Esophagus muscularis mucosa (tissue), 4 donors: Measurements from ENCODE around the gene BNC2. TPM values are rescaled to one million over a fixed set of nuclear protein-coding genes. Genes with fewer than 3 reads are reported as not detected.

Experiments used
- DNase-seq: peaks from one replicate; pipeline ENCODE4 v3.0.0-alpha.2; 2017; ENCODE audit errors: extremely low spot score
- H3K27ac ChIP-seq, 4 donors: fragments of 200-600 bp; sonication (generic); replicated peaks in 1 of 4; 1 replicate in 3 of 4; 2 replicates in 1 of 4; pipeline ENCODE4 v1.5.1; 2016 to 2019; ENCODE audit warnings: mild to moderate bottlenecking in 1 of 4
- H3K27me3 ChIP-seq, 4 donors: fragments of 200-600 bp; sonication (generic); one replicate each; pipeline versions ENCODE4 v1.5.1 to v1.6.0; 2016 to 2019
- H3K36me3 ChIP-seq, 4 donors: fragments of 200-600 bp; sonication (generic); one replicate each; pipeline ENCODE4 v1.5.1; 2016 to 2019
- H3K4me1 ChIP-seq, 4 donors: fragments of 200-600 bp; sonication (generic); one replicate each; pipeline ENCODE4 v1.5.1; 2016 to 2019
- H3K4me3 ChIP-seq, 4 donors: fragments of 200-600 bp; sonication (generic); 1 replicate in 2 of 4; 2 replicates in 2 of 4; pipeline ENCODE4 v1.5.1; 2016 to 2019; ENCODE audit warnings: mild to moderate bottlenecking in 4 of 4, moderate library complexity in 1 of 4
- H3K9me3 ChIP-seq, 4 donors: fragments of 200-600 bp; sonication (generic); 1 replicate in 3 of 4; 2 replicates in 1 of 4; pipeline ENCODE4 v1.5.1; 2016 to 2019
- CTCF ChIP-seq, 3 experiments: fragments of 200-600 bp in 2 of 3; fragments of 450-650 bp in 1 of 3; sonication (generic) in 2 of 3; IDR thresholded peaks; one replicate each; pipeline ENCODE4 v1.5.1; 2017 to 2019; ENCODE audit warnings: antibody characterized with exemption in 3 of 3, mild to moderate bottlenecking in 2 of 3, moderate library complexity in 1 of 3
- EP300 ChIP-seq: sonication (generic); formaldehyde crosslinking; IDR thresholded peaks from one replicate; pipeline ENCODE4 v1.6.1; 2017; ENCODE audit warnings: antibody characterized with exemption
- POLR2A ChIP-seq: fragments of 450-650 bp; IDR thresholded peaks from one replicate; pipeline ENCODE4 v1.6.1; 2017; ENCODE audit warnings: antibody characterized with exemption, moderate library complexity, mild to moderate bottlenecking, low read depth
- POLR2AphosphoS5 ChIP-seq, 2 donors: sonication (generic); formaldehyde crosslinking; IDR thresholded peaks; one replicate each; pipeline ENCODE4 v1.6.1; 2017; ENCODE audit warnings: antibody characterized with exemption in 2 of 2
- WGBS: methylation state at CpG from one replicate; pipeline ENCODE4 v1.1.5; 2018; 5-methylcytosine and 5-hydroxymethylcytosine counted together
- intact Hi-C: fragments of 100-400 bp; cut with DNase I; formaldehyde crosslinking; loops from one replicate; pipeline ENCODE4 v1.15.1; 2023
- total RNA-seq, 4 donors: library from RNA; depleted of rRNA; stranded (reverse); fragments of >200 nt; gene quantifications; one replicate each; pipeline versions ENCODE4 v1.1.0 to v1.2.1, GENCODE V29; 2016

BNC2 gene
- total RNA-seq, 4 donors from 2014 or later, result 95.3 to 138 (median 123) TPM

GRCh38 chr9:16433494-16433893 lies 437.0 kb downstream of the BNC2 start:
- 90% methylated on average over 3 of the region's 3 CpGs for WGBS
- intact Hi-C loops, result no loop called here
- H3K4me1 ChIP-seq, result no peaks in the 10 kb centered on the region
- H3K9me3 ChIP-seq, result no peaks in the 10 kb centered on the region
- H3K27ac ChIP-seq, result no peak overlapping the region
- H3K27me3 ChIP-seq, result no peaks in the 10 kb centered on the region
- no peak for DNase-seq
- H3K36me3 ChIP-seq, result peaks cover 0 to 21% (median 10%) of the 10 kb centered on the region in 4 donors
- no peak for TF ChIP-seq CTCF (IDR thresholded peaks at IDR 0.05)
- TF ChIP-seq POLR2A, result no peak
- TF ChIP-seq POLR2AphosphoS5 (IDR thresholded peaks at IDR 0.05), result no peak
- no peak for TF ChIP-seq EP300
- no peak overlapping the region for H3K4me3 ChIP-seq

- no peaks in the 10 kb centered on the region for H3K4me1 ChIP-seq
- 100% methylated on average over 3 of the region's 3 CpGs for WGBS
These were observed 438.6 kb downstream of the BNC2 start for GRCh38 chr9:16431666-16432392.

DNA sequence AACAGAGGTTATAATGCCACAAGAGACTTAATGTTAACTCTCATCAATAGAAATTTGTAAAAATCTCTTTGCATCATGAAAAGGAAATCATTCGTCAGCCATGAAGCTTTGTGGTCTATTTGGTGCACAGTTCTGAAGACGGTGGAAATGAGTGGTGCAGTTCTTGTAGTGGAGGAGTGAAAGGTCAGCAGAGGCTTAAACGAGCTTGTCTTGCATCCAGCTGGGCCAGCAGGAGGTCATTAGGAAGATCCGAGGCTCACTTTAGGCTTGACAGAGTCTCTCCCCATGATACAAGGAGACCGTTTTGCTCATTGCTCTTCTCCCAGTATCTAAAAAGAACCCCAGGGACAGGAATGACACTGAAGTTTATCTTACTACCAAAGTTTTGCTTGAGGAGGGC lies 440.8 kb downstream of the BNC2 start:
- intact Hi-C loops, result no loop called here
- no peak for DNase-seq
- H3K9me3 ChIP-seq, result no peaks in the 10 kb centered on the region
- H3K27ac ChIP-seq, result no peak overlapping the region
- H3K4me1 ChIP-seq, result no peaks in the 10 kb centered on the region
- TF ChIP-seq POLR2A (no peak), CTCF (IDR thresholded peaks at IDR 0.05) (no peak), POLR2AphosphoS5 (IDR thresholded peaks at IDR 0.05) (no peak), EP300 (no peak)
- H3K27me3 ChIP-seq, result no peaks in the 10 kb centered on the region
- 75% methylated on average over 5 of the region's 5 CpGs for WGBS
- no peaks in the 10 kb centered on the region for H3K36me3 ChIP-seq
- H3K4me3 ChIP-seq, result no peak overlapping the region

More at GRCh38 chr9:16431666-16432392, 438.6 kb downstream of the BNC2 start:
- H3K36me3 ChIP-seq, result peaks cover 0 to 16% (median 8%) of the 10 kb centered on the region in 4 donors
- TF ChIP-seq CTCF (IDR thresholded peaks at IDR 0.05) (no peak), EP300 (no peak), POLR2A (no peak), POLR2AphosphoS5 (IDR thresholded peaks at IDR 0.05) (no peak)
- intact Hi-C loops, result no loop called here
- H3K27me3 ChIP-seq, result no peaks in the 10 kb centered on the region
- no peak overlapping the region for H3K4me3 ChIP-seq
- DNase-seq, result no peak
- no peak overlapping the region for H3K27ac ChIP-seq
- no peaks in the 10 kb centered on the region for H3K9me3 ChIP-seq

DNA sequence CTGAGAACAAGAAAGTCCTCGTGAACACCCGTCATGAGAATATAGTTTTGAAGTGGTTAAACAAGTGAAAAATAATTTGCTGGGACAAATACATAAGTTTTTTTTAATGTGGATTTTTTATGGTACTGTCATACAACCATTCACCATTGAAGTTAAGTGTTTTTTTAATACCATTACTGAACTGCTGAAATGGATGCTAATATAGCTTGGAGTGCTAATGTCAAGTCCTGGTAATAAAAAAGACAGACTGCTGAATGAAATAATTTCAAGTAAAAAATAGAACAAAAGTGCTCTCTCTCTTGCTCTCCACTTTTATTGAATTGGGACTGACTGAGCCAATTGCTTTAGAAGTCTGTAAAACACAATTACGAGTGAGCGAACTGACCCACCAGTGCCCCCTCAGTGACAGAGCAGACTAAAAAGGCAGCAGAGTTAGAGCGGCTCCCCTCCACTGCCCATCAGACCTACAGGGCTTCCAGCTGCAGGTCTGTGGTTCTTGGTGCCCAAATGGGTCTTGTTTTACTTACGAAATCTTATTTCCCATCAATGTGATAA lies 442.5 kb downstream of the BNC2 start:
- H3K27ac ChIP-seq, result no peak overlapping the region
- no peaks in the 10 kb centered on the region for H3K4me1 ChIP-seq
- intact Hi-C loops, result no loop called here
- H3K27me3 ChIP-seq, result no peaks in the 10 kb centered on the region
- no peaks in the 10 kb centered on the region for H3K9me3 ChIP-seq
- TF ChIP-seq POLR2AphosphoS5 (IDR thresholded peaks at IDR 0.05), result no peak
- TF ChIP-seq POLR2A, result no peak
- TF ChIP-seq CTCF (IDR thresholded peaks at IDR 0.05), result no peak
- TF ChIP-seq EP300, result no peak
- H3K36me3 ChIP-seq, result no peaks in the 10 kb centered on the region
- WGBS, result 91% methylated on average over 6 of the region's 6 CpGs
- no peak overlapping the region for H3K4me3 ChIP-seq
- DNase-seq, result no peak

- Histone ChIP-seq H3K4me1 (no peaks in the 10 kb centered on the region), H3K27me3 (no peaks in the 10 kb centered on the region), H3K36me3 (no peaks in the 10 kb centered on the region), H3K4me3 (no peak overlapping the region), H3K9me3 (no peaks in the 10 kb centered on the region), H3K27ac (no peak overlapping the region)
- no peak for DNase-seq
- intact Hi-C loops, result no loop called here
- 74% methylated on average over 2 of the region's 2 CpGs for WGBS
- TF ChIP-seq POLR2A, result no peak
- TF ChIP-seq POLR2AphosphoS5 (IDR thresholded peaks at IDR 0.05), result no peak
- TF ChIP-seq CTCF (IDR thresholded peaks at IDR 0.05), result no peak
- TF ChIP-seq EP300, result no peak
These were observed 443.8 kb downstream of the BNC2 start for GRCh38 chr9:16426716-16427115.
